Measurements from ENCODE around the gene RABGAP1L. TPM values are rescaled to one million over a fixed set of nuclear protein-coding genes. Genes with fewer than 3 reads are reported as not detected.
"Not testable (repeated sequence)": the region's sequence is repeated elsewhere in the genome, so short reads cannot be mapped to it uniquely, and the experiment has no call there.

The RABGAP1L gene
- total RNA-seq, 4 donors from 2014 or later = 42.4 to 74.5 (median 49.1) TPM

- Histone ChIP-seq H3K27ac (no peak overlapping the region), H3K27me3 (no peaks in the 10 kb centered on the region), H3K4me3 (no peak overlapping the region), H3K4me1 (no peaks in the 10 kb centered on the region), H3K36me3 (peaks cover 0 to 22% (median 4%) of the 10 kb centered on the region in 3 donors), H3K9me3 (no peaks in the 10 kb centered on the region)
- no peak for DNase-seq (ENCODE audit: low spot score in 2 of 2)
- WGBS, 2 donors = 91 to 94% methylated on average over 3 of the region's 3 CpGs
- TF ChIP-seq, protein P1, sequence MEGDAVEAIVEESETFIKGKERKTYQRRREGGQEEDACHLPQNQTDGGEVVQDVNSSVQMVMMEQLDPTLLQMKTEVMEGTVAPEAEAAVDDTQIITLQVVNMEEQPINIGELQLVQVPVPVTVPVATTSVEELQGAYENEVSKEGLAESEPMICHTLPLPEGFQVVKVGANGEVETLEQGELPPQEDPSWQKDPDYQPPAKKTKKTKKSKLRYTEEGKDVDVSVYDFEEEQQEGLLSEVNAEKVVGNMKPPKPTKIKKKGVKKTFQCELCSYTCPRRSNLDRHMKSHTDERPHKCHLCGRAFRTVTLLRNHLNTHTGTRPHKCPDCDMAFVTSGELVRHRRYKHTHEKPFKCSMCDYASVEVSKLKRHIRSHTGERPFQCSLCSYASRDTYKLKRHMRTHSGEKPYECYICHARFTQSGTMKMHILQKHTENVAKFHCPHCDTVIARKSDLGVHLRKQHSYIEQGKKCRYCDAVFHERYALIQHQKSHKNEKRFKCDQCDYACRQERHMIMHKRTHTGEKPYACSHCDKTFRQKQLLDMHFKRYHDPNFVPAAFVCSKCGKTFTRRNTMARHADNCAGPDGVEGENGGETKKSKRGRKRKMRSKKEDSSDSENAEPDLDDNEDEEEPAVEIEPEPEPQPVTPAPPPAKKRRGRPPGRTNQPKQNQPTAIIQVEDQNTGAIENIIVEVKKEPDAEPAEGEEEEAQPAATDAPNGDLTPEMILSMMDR (IDR thresholded peaks at IDR 0.05) = no peak
- TF ChIP-seq POLR2A (IDR thresholded peaks at IDR 0.05) = no peak
Measured at GRCh38 chr1:174232761-174233160, 73.4 kb downstream of the RABGAP1L start.

- H3K36me3 ChIP-seq; H3K27ac ChIP-seq; H3K9me3 ChIP-seq; H3K4me3 ChIP-seq; H3K27me3 ChIP-seq; DNase-seq (ENCODE audit: low spot score in 2 of 2); H3K4me1 ChIP-seq: not testable (repeated sequence)
- 93 to 94% methylated on average over 28 to 29 of the region's 31 CpGs for WGBS, 2 donors
Measured at GRCh38 chr1:174238845-174239501, 79.7 kb downstream of the RABGAP1L start.

GRCh38 chr1:174239541-174239940 is 80.2 kb downstream of the RABGAP1L start:
- 78 to 88% methylated on average over 1 of the region's 1 CpG for WGBS, 2 donors
- H3K4me1 ChIP-seq = no peaks in the 10 kb centered on the region
- no peak overlapping the region for H3K27ac ChIP-seq
- TF ChIP-seq, protein P1 (IDR thresholded peaks at IDR 0.05) = no peak
- TF ChIP-seq POLR2A (IDR thresholded peaks at IDR 0.05) (no peak), EP300 (IDR thresholded peaks at IDR 0.05) (no peak)
- no peak overlapping the region for H3K4me3 ChIP-seq
- DNase-seq (ENCODE audit: low spot score in 2 of 2) = no peak
- peaks cover 0 to 9% (median 0%) of the 10 kb centered on the region in 3 donors for H3K36me3 ChIP-seq
- no peaks in the 10 kb centered on the region for H3K9me3 ChIP-seq
- H3K27me3 ChIP-seq = no peaks in the 10 kb centered on the region

DNA sequence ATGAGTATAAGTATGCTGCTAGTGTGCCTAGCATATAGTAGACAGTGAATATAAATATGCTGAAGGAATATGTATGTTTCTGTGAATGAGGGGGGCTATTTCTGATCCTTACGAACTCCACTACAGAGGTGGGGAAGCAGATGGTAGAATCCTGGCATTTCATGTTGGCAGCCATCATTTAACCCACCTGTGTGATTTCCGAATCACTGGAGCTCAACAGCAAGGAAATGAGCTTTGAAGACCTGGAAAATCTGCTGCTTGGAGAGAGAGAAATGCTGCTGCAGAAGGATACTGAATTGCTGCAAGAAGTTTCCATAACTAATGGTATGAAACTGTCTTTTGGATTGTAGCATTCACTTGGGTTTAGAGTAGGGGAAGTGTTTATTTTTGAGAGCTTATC is 83.5 kb downstream of the RABGAP1L start:
- Histone ChIP-seq H3K9me3 (no peaks in the 10 kb centered on the region), H3K4me3 (no peak overlapping the region), H3K27me3 (no peaks in the 10 kb centered on the region), H3K36me3 (peaks cover 0 to 26% (median 0%) of the 10 kb centered on the region in 3 donors), H3K27ac (no peak overlapping the region), H3K4me1 (no peaks in the 10 kb centered on the region)
- 87 to 94% methylated on average over 2 of the region's 2 CpGs for WGBS, 2 donors
- no peak for DNase-seq (ENCODE audit: low spot score in 2 of 2)
- TF ChIP-seq EP300 (IDR thresholded peaks at IDR 0.05) (no peak), POLR2A (IDR thresholded peaks at IDR 0.05) (no peak)
- TF ChIP-seq, protein P1 (IDR thresholded peaks at IDR 0.05) = no peak

DNA sequence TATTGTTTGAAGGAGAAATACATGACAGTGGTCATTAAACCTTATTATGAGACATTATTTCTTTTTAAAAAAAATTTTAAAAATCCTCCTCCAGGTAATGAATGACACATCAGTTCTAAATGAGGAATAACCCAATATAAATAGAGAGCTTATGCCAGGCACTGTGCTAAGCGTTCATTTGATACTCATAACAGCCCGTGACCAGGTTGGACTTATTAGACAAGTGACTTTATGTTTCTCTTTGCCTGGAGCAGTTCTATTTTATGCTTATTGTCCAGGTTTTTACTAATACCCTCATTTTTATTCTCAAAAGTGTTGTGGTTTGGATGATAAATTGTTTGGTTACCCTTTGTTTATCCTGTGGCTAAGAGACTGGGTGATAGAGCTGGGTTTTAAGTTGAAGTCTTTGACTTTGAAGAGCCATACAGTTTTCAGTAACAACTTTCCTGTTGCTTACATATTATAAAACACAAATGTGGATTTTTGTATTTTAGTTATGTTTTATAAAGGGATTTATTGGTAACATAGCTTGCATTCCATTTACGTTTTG is 84.2 kb downstream of the RABGAP1L start:
- no peaks in the 10 kb centered on the region for H3K4me1 ChIP-seq
- no peak overlapping the region for H3K27ac ChIP-seq
- DNase-seq (ENCODE audit: low spot score in 2 of 2) = no peak
- H3K9me3 ChIP-seq = no peaks in the 10 kb centered on the region
- TF ChIP-seq, protein P1 (IDR thresholded peaks at IDR 0.05) = no peak
- no peak for TF ChIP-seq EP300 (IDR thresholded peaks at IDR 0.05)
- TF ChIP-seq POLR2A (IDR thresholded peaks at IDR 0.05) = no peak
- WGBS, 2 donors = 61 to 67% methylated on average over 3 of the region's 3 CpGs
- H3K27me3 ChIP-seq = no peaks in the 10 kb centered on the region
- H3K4me3 ChIP-seq = no peak overlapping the region
- peaks cover 0 to 26% (median 0%) of the 10 kb centered on the region in 3 donors for H3K36me3 ChIP-seq
